ENCODE results near the gene FOXJ1.

DNA sequence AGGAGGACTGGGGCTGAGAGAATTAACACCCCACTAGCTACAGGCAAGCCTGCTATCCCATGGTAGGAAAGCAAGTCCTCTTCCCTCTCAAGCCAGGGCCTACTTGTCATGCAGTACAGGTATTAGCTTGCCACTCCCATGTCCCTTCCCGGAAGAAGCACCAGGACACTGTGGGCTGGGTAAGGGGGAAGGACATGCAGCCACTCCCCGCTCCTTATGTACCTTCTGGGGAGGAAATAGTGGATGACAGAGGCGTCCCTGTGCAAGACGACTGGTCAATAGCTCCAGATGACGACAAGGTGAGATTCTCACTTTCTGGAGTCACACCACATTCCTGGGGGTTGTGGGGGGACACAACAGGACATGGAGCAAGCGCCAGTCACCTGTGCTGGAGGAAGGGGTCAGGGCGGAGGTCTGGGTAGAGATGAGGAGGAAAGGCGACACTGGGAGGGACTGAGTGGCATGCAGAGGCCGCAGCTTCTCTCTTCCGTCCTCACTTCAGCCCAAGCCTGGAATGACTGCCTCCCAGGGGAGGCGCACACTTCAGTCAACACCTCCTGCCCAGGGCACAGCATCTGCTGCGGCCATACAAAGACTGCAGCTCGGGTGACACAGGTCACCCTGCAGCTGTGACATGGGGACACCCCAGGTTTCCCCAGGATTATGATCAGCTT, 15.1 kb upstream of the FOXJ1 start:
- TF ChIP-seq POLR2AphosphoS5 (IDR thresholded peaks at IDR 0.05; ENCODE audit: low read depth, low read length) (no peak), TAF1 (IDR thresholded peaks at IDR 0.05; ENCODE audit: borderline replicate concordance, insufficient read depth, low read length) (no peak), SIN3A (IDR thresholded peaks at IDR 0.05; ENCODE audit: borderline replicate concordance, insufficient read depth, low read length) (no peak), FOXP2 (optimal IDR thresholded peaks at IDR 0.05; ENCODE audit: borderline replicate concordance, extremely low read depth, extremely low read length, insufficient read depth) (no peak)
- TF ChIP-seq, protein P1, sequence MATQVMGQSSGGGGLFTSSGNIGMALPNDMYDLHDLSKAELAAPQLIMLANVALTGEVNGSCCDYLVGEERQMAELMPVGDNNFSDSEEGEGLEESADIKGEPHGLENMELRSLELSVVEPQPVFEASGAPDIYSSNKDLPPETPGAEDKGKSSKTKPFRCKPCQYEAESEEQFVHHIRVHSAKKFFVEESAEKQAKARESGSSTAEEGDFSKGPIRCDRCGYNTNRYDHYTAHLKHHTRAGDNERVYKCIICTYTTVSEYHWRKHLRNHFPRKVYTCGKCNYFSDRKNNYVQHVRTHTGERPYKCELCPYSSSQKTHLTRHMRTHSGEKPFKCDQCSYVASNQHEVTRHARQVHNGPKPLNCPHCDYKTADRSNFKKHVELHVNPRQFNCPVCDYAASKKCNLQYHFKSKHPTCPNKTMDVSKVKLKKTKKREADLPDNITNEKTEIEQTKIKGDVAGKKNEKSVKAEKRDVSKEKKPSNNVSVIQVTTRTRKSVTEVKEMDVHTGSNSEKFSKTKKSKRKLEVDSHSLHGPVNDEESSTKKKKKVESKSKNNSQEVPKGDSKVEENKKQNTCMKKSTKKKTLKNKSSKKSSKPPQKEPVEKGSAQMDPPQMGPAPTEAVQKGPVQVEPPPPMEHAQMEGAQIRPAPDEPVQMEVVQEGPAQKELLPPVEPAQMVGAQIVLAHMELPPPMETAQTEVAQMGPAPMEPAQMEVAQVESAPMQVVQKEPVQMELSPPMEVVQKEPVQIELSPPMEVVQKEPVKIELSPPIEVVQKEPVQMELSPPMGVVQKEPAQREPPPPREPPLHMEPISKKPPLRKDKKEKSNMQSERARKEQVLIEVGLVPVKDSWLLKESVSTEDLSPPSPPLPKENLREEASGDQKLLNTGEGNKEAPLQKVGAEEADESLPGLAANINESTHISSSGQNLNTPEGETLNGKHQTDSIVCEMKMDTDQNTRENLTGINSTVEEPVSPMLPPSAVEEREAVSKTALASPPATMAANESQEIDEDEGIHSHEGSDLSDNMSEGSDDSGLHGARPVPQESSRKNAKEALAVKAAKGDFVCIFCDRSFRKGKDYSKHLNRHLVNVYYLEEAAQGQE (IDR thresholded peaks at IDR 0.05; ENCODE audit: insufficient read depth in 1 of 2, low read depth in 2 of 2, low read length in 2 of 2), result no peak

All from PFSK-1 (cell line).